Sigmoid colon (tissue), 4 donors: ENCODE data around the gene TSPAN1.

Experiments used
- EP300 ChIP-seq, 4 donors: sonication (generic); formaldehyde crosslinking; IDR thresholded peaks; one replicate each; pipeline ENCODE4 v1.6.1; 2017; ENCODE audit warnings: antibody characterized with exemption in 4 of 4
- POLR2A ChIP-seq, 2 donors: fragments of 450-650 bp; IDR thresholded peaks; one replicate each; pipeline ENCODE4 v1.6.1; 2016; ENCODE audit warnings: antibody characterized with exemption in 2 of 2, mild to moderate bottlenecking in 2 of 2, moderate library complexity in 2 of 2
- POLR2AphosphoS5 ChIP-seq, 4 donors: sonication (generic); formaldehyde crosslinking; IDR thresholded peaks; one replicate each; pipeline ENCODE4 v1.6.1; 2017; ENCODE audit warnings: antibody characterized with exemption in 4 of 4
- TF ChIP-seq, protein P1 (sequence below), 4 experiments: fragments of 450-650 bp in 3 of 4; fragments of 200-600 bp in 1 of 4; IDR thresholded peaks; one replicate each; pipeline ENCODE4 v1.5.1; 2016 to 2019; ENCODE audit warnings: antibody characterized with exemption in 4 of 4, mild to moderate bottlenecking in 3 of 4, moderate library complexity in 2 of 4

DNA sequence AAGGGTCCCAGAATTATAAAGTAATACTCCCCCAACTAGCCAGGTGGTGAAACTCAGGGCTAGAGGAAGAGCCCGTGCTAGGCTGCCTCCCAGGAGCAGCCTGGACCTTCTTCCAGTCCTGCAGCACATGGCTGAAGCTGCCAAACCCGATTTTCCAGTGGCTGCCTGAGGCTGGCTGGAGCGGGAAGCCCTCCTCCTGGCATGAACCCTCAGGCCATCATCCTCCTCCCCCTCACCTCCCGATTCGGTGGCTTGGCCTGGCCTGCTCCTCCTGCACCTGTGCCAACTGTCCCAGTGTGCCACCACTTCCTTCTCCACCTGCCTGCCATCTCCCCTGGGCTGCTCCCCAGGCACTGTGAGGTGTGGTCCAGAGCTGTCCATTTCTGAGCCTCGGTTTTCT is 3.0 kb upstream of the TSPAN1 start:
- TF ChIP-seq, protein P1, sequence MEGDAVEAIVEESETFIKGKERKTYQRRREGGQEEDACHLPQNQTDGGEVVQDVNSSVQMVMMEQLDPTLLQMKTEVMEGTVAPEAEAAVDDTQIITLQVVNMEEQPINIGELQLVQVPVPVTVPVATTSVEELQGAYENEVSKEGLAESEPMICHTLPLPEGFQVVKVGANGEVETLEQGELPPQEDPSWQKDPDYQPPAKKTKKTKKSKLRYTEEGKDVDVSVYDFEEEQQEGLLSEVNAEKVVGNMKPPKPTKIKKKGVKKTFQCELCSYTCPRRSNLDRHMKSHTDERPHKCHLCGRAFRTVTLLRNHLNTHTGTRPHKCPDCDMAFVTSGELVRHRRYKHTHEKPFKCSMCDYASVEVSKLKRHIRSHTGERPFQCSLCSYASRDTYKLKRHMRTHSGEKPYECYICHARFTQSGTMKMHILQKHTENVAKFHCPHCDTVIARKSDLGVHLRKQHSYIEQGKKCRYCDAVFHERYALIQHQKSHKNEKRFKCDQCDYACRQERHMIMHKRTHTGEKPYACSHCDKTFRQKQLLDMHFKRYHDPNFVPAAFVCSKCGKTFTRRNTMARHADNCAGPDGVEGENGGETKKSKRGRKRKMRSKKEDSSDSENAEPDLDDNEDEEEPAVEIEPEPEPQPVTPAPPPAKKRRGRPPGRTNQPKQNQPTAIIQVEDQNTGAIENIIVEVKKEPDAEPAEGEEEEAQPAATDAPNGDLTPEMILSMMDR (IDR thresholded peaks at IDR 0.05) = no peak
- TF ChIP-seq POLR2A (IDR thresholded peaks at IDR 0.05) (no peak), EP300 (IDR thresholded peaks at IDR 0.05) (no peak), POLR2AphosphoS5 (IDR thresholded peaks at IDR 0.05) (no peak)
